Effector CD4-positive, alpha-beta T cell (primary cell): ENCODE measurements around the gene CEP89.
"Not testable (repeated sequence)": the region's sequence is repeated elsewhere in the genome, so short reads cannot be mapped to it uniquely, and the experiment has no call there.

Experiments
- DNase-seq: peaks from one replicate; pipeline ENCODE4 v3.0.0-alpha.2; 2020
- total RNA-seq: gene quantifications from one replicate; lab custom pipeline; 2026; lab: John Stamatoyannopoulos, UW

The CEP89 gene
- total RNA-seq, result 14.1 reads per million, percentile 39 among the genes with 10 or more reads in this experiment

DNA sequence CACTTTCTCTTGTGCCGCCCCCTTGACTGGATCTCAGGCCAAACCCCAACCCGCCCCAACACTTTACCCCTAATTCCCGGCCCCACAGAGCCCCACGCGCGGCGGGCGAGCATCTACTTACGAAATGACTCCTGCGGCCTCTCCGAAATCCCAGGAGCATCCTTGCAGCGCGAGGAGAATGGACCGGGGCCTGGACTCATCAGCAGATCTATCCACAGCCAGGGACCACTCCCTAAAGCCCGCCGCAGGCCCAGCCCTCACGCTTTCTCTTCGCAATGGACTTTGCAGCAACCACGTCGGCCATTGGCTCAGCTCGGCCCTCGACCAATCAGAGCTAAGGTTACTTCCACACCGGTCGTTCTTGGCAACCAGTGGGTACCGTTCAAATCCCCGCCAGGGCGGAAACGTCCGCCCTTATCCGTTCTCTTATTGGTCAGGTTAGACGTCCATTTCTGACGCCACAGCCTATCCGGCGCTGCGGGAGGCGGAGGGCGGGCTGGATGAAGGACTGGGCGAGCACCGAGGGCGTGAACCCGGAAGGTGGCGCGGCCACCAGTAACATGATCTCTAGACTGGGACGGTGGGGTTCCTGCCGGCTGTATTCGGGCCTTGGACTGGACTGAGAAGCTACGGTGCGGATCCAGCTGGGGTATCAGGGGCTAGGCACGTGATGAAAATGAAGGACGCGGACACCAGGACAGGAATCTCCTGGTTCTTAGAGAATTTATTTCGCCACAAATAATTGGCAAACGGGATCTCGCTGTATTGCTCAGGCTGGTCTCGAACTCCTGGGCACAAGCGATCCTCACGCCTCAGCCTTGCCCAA is at the start of gene CEP89, which contains the start of gene FAAP24:
TSS of gene CEP89 (minus strand) at position 244 of the 826 bp plus-strand sequence. CDS start at position 160, 84 bp downstream.
TSS of gene FAAP24 (plus strand) at position 528 of the 826 bp plus-strand sequence. CDS start 955 bp downstream, outside the sequence.
- DNase-seq, result peak; percentile 97

- not testable (repeated sequence) for DNase-seq
Measured at GRCh38 chr19:33010891-33011290, 39.1 kb upstream of the CEP89 start.

- no peak for DNase-seq
Measured at GRCh38 chr19:33008738-33009137, 37.0 kb upstream of the CEP89 start.

- no peak for DNase-seq
Measured at GRCh38 chr19:33005440-33005839, 33.7 kb upstream of the CEP89 start.

DNA sequence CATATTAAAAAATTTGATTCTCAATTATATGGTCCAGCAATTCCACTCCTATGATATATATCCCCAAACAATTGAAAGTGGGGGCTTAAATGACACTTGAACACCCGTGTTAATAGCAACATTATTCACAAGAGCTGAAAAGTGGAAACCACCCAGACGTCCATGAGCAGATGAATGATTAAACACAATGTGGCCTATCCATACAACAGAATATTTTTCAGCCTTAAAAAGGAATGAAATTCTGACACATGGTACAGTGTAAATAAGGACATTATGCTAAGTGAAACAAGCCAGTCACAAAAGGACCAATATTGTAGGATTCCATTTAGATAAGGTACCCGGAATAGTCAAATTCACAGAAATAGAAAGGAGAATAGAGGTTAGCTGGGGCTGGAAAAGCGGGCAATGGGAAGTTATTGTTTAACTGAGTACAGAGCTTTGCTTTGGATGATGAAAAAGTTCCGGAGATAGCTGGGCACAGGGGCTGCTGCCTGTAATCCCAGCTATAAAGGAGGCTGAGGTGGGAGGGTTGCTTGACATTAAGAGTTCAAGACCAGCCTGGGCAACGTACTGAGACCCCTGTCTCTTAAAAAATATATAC is 31.8 kb upstream of the CEP89 start:
- DNase-seq, result not testable (repeated sequence)

- DNase-seq, result not testable (repeated sequence)
Measured at GRCh38 chr19:33002126-33002865, 30.5 kb upstream of the CEP89 start.

DNA sequence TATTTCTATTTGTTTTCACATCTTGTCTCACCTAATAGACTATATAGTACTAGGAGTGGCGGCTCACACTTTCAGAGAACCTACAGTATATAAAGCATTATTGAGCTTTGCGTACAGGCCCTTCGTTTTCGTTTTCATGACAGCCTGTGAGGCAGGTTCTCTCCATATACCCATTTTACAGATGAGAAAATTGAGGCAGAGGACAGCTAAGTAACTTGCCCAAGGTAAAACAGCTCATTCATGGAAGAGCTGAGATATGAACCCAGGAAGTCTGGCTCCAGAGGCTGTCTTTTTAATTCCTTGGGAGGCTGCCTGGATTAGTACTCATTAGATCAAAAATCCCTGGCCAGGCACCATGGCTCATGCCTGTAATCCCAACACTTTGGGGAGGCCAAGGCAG is 29.2 kb upstream of the CEP89 start:
- no peak for DNase-seq

GRCh38 chr19:33000510-33000909 is 28.8 kb upstream of the CEP89 start:
- DNase-seq, result no peak

DNA sequence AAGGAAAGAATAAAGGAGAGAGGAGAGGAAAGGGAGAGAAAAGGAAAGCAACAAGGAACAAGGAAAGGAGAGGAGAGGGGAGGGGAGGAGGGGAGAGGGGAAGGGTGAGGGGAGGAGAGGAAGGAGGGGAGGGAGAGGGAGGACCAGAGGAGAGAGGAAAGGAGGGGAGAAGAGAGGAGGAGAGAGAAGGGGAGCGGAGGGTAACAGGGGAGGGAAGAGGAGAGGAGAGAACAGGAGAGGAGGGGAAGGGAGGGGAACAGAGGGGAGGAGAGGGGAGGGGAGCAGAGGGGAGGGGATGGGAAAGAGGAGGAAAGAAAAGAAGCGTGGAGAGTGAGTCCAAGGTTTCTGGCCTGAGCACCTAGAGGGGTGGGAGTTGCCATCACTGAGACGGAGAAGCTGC is 27.0 kb upstream of the CEP89 start:
- DNase-seq, result no peak

DNA sequence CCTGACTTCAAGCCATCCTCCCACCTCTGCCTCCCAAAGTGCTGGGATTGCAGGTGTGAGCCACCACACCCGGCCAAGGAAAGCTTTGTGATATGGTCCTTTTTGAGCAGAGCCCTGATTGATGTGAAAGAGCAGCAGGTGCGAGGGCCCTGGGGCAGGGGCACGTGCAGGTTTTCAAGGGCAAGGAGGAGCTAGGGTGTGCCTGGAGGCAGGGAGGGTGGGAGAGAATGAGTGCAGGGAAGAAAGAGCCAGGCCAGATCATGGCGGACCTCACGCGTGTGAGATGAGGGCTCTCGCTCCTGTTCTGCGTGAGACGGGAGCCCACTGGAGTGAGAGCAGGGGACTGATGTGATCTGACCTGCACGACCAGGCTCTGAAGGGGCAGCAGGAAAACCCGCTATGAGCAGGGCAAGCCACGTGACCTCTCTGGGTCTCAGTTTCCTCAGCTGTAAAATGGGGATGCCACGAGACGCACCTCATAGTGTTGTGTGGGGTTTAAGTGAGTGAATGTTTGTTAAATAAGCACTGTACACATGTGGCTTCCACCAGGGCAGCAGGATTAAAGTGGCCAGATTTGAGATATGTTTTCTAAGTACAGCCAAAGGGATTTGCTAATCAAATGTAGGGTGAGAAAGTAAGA is 26.1 kb upstream of the CEP89 start:
- no peak for DNase-seq

- DNase-seq, result not testable (repeated sequence)
Measured at GRCh38 chr19:32997061-32997464, 25.3 kb upstream of the CEP89 start.

- not testable (repeated sequence) for DNase-seq
Measured at GRCh38 chr19:32995966-32996365, 24.2 kb upstream of the CEP89 start.

GRCh38 chr19:32988724-32989123 is 17.0 kb upstream of the CEP89 start:
- no peak for DNase-seq

GRCh38 chr19:32988254-32988653 is 16.5 kb upstream of the CEP89 start:
- DNase-seq, result not testable (repeated sequence)

GRCh38 chr19:32982488-32982887 is 10.7 kb upstream of the CEP89 start:
- not testable (repeated sequence) for DNase-seq

DNA sequence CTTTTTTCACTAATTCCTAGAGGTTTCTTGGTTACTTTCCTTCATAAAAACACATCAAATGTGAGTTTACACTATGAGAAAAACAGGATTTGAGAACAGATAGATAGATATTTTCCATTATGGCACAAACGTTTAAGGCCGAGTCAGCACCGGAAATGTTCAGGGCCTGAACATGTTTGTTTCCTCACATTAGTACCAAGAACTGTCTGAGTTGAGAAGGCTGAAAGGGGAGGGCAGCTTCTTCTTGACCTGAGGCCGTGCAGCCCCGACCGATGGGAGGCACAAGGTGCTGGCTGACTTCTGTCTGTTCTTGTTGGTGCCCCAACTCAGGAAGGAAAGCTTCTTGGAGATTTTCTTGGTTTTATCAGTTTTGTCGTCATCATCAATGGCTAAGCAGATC is 8.0 kb upstream of the CEP89 start:
- DNase-seq, result not testable (repeated sequence)

GRCh38 chr19:32977813-32978212 is 6.1 kb upstream of the CEP89 start:
- not testable (repeated sequence) for DNase-seq

GRCh38 chr19:32977280-32977679 is 5.5 kb upstream of the CEP89 start:
- no peak for DNase-seq

DNA sequence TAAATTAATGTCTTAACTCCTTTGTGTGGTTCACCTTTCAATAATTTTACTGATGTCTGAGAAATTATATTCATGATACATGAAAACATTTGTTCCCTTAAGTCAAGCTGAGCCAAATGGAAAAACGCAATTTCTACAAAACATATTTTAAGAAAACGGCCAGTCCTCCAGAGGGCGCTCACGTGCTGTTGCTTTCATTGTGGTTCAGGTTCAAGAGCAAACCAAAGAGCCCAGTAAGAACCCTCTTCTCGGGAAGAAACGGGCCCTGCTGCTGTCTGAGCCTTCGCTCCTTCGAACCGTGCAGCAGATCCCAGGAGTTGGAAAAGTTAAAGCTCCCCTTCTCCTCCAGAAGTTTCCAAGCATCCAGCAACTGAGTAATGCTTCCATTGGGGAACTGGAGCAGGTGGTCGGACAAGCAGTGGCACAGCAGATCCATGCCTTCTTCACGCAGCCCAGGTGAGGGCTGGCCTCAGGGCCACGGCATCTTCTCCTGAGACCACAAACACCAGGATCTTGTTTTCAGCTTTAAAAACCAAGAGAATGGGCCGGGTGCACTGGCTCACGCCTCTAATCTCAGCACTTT is 4.6 kb upstream of the CEP89 start:
- peak; percentile 59 for DNase-seq

- no peak for DNase-seq
Measured at GRCh38 chr19:32971012-32971595, 654 bp downstream of the CEP89 start.

- no peak for DNase-seq
Measured at GRCh38 chr19:32969549-32969948, 2.2 kb downstream of the CEP89 start.

GRCh38 chr19:32966750-32967149 is 5.0 kb downstream of the CEP89 start:
- no peak for DNase-seq
